ENCODE data around the gene CCNK. TPM values are rescaled to one million over a fixed set of nuclear protein-coding genes. Genes with fewer than 3 reads are reported as not detected.

Gene CCNK
- total RNA-seq, 1 donor from 2014 or later, result 64.8 TPM

- H3K4me3 Mint-ChIP-seq (ENCODE audit: low read depth), result no peak overlapping the region
- no peak for TF ChIP-seq CTCF (IDR thresholded peaks at IDR 0.05; ENCODE audit: unreplicated experiment)
- no peaks in the 10 kb centered on the region for H3K9me3 Mint-ChIP-seq (ENCODE audit: low read depth)
- H3K36me3 Mint-ChIP-seq (ENCODE audit: insufficient read depth), result no peaks in the 10 kb centered on the region
- no peak for DNase-seq (ENCODE audit: low spot score, unreplicated experiment)
- H3K4me1 Mint-ChIP-seq (ENCODE audit: low read depth), result peaks cover 20% of the 10 kb centered on the region
- no peak overlapping the region for H3K27ac Mint-ChIP-seq
- no peaks in the 10 kb centered on the region for H3K27me3 Mint-ChIP-seq
Measured at GRCh38 chr14:99541211-99541610, 60.0 kb downstream of the CCNK start.

GRCh38 chr14:99541677-99542470 is 60.7 kb downstream of the CCNK start:
- no peaks in the 10 kb centered on the region for H3K27me3 Mint-ChIP-seq
- no peaks in the 10 kb centered on the region for H3K9me3 Mint-ChIP-seq (ENCODE audit: low read depth)
- DNase-seq (ENCODE audit: low spot score, unreplicated experiment), result no peak
- no peak overlapping the region for H3K4me3 Mint-ChIP-seq (ENCODE audit: low read depth)
- no peak overlapping the region for H3K27ac Mint-ChIP-seq
- no peaks in the 10 kb centered on the region for H3K36me3 Mint-ChIP-seq (ENCODE audit: insufficient read depth)
- H3K4me1 Mint-ChIP-seq (ENCODE audit: low read depth), result peaks cover 25% of the 10 kb centered on the region
- no peak for TF ChIP-seq CTCF (IDR thresholded peaks at IDR 0.05; ENCODE audit: unreplicated experiment)

- Mint-ChIP-seq H3K27me3 (no peaks in the 10 kb centered on the region), H3K4me1 (ENCODE audit: low read depth) (peaks cover 25% of the 10 kb centered on the region), H3K9me3 (ENCODE audit: low read depth) (no peaks in the 10 kb centered on the region), H3K27ac (no peak overlapping the region), H3K36me3 (ENCODE audit: insufficient read depth) (no peaks in the 10 kb centered on the region), H3K4me3 (ENCODE audit: low read depth) (no peak overlapping the region)
- no peak for TF ChIP-seq CTCF (IDR thresholded peaks at IDR 0.05; ENCODE audit: unreplicated experiment)
- no peak for DNase-seq (ENCODE audit: low spot score, unreplicated experiment)
Measured at GRCh38 chr14:99542566-99542965, 61.4 kb downstream of the CCNK start.

GRCh38 chr14:99543370-99543769 is 62.2 kb downstream of the CCNK start:
- Mint-ChIP-seq H3K4me3 (ENCODE audit: low read depth) (no peak overlapping the region), H3K27ac (no peak overlapping the region), H3K9me3 (ENCODE audit: low read depth) (no peaks in the 10 kb centered on the region), H3K36me3 (ENCODE audit: insufficient read depth) (no peaks in the 10 kb centered on the region), H3K27me3 (no peaks in the 10 kb centered on the region), H3K4me1 (ENCODE audit: low read depth) (peaks cover 22% of the 10 kb centered on the region)
- no peak for DNase-seq (ENCODE audit: low spot score, unreplicated experiment)
- no peak for TF ChIP-seq CTCF (IDR thresholded peaks at IDR 0.05; ENCODE audit: unreplicated experiment)

- no peak for TF ChIP-seq CTCF (IDR thresholded peaks at IDR 0.05; ENCODE audit: unreplicated experiment)
- no peak overlapping the region for H3K4me3 Mint-ChIP-seq (ENCODE audit: low read depth)
- H3K36me3 Mint-ChIP-seq (ENCODE audit: insufficient read depth), result no peaks in the 10 kb centered on the region
- H3K27me3 Mint-ChIP-seq, result no peaks in the 10 kb centered on the region
- no peaks in the 10 kb centered on the region for H3K9me3 Mint-ChIP-seq (ENCODE audit: low read depth)
- no peak for DNase-seq (ENCODE audit: low spot score, unreplicated experiment)
- no peak overlapping the region for H3K27ac Mint-ChIP-seq
- peaks cover 25% of the 10 kb centered on the region for H3K4me1 Mint-ChIP-seq (ENCODE audit: low read depth)
Measured at GRCh38 chr14:99543985-99544384, 62.8 kb downstream of the CCNK start.

Measured in progenitor cell of endocrine pancreas (in vitro differentiated cells).